Measurements from ENCODE around the gene FCAMR. TPM values are rescaled to one million over a fixed set of nuclear protein-coding genes. Genes with fewer than 3 reads are reported as not detected.

FCAMR gene
- total and polyA plus RNA-seq, 2 experiments from 2014 or later: not detected

- peak; percentile 78 for ATAC-seq
These were observed 15.0 kb upstream of the FCAMR start for GRCh38 chr1:206985162-206985749.

More at GRCh38 chr1:206985162-206985749, 15.0 kb upstream of the FCAMR start:
- DNase-seq (ENCODE audit: low spot score): peak; percentile 55
- H3K4me3 ChIP-seq: no peak overlapping the region; the same call in 1 of the 2 replicates
- no peak overlapping the region for H2AFZ ChIP-seq
- H4K20me1 ChIP-seq (replicated peaks; ENCODE audit: insufficient read depth): no peaks in the 10 kb centered on the region
- H3F3A ChIP-seq (replicated peaks; ENCODE audit: low read depth): no peaks in the 10 kb centered on the region
- no peak overlapping the region for H3K27ac ChIP-seq (ENCODE audit: low read depth)
- Mint-ChIP-seq H3K36me3 (ENCODE audit: low read depth) (no peaks in the 10 kb centered on the region), H3K27me3 (ENCODE audit: insufficient read depth, low read depth, poor library complexity) (peaks cover 5% of the 10 kb centered on the region), H3K4me1 (peaks cover 30% of the 10 kb centered on the region), H3K4me3 (no peak overlapping the region), H3K9me3 (no peaks in the 10 kb centered on the region), H3K27ac (no peak overlapping the region)
- no peaks in the 10 kb centered on the region for H3K27me3 ChIP-seq (ENCODE audit: insufficient read depth)
- H3K4me1 ChIP-seq (ENCODE audit: insufficient read depth): peaks cover 34% of the 10 kb centered on the region
- no peaks in the 10 kb centered on the region for H3K79me2 ChIP-seq (replicated peaks; ENCODE audit: insufficient read depth)
- peak overlapping the region; percentile 65 for H3K4me2 ChIP-seq
- no peaks in the 10 kb centered on the region for H3K36me3 ChIP-seq (ENCODE audit: insufficient read depth)
- H3K9me2 ChIP-seq (ENCODE audit: insufficient read depth): 0 out of 2 replicates have a peak, but pooled peaks cover 3% of the 10 kb centered on the region
- TF ChIP-seq ZNF462 (CRISPR knock-in tag; IDR thresholded peaks at IDR 0.05): peak; percentile 49; the same call in 1 of the 2 replicates
- TF ChIP-seq NANOG (IDR thresholded peaks at IDR 0.05; ENCODE audit: borderline replicate concordance): peak; percentile 67; the same call in 1 of the 2 replicates
- no peak for TF ChIP-seq ZNF114 (CRISPR knock-in tag; IDR thresholded peaks at IDR 0.05)

Measured in GM23338 (cell line).